HepG2 (cell line): ENCODE data around the gene TMPRSS15.

Source experiments
- CEBPB ChIP-seq: IDR thresholded peaks from 2 replicates; pipeline ENCODE4 v1.6.1; 2011; ENCODE audit warnings: low read depth, low read length, improper control_type of control experiment, borderline replicate concordance
- HNRNPLL ChIP-seq: fragments of 200-400 bp; formaldehyde crosslinking; IDR thresholded peaks from 2 replicates; pipeline ENCODE4 v1.6.1; 2017; ENCODE audit warnings: mild to moderate bottlenecking, low read depth, low read length; ENCODE audit not compliant: poor library complexity, severe bottlenecking
- POLR2AphosphoS5 ChIP-seq: IDR thresholded peaks from 2 replicates; pipeline ENCODE4 v1.6.1; 2012; ENCODE audit warnings: low read depth, low read length
- YY1 ChIP-seq: IDR thresholded peaks from 2 replicates; pipeline ENCODE4 v1.6.1; 2011; ENCODE audit warnings: low read length, low read depth, moderate library complexity, mild to moderate bottlenecking; ENCODE audit not compliant: insufficient read depth, insufficient replicate concordance
- ZNF317 ChIP-seq: sonication (generic); formaldehyde crosslinking; IDR thresholded peaks from 2 replicates; pipeline ENCODE4 v1.5.0; 2020; ENCODE audit warnings: mild to moderate bottlenecking, missing genetic modification reagents
- TF ChIP-seq, protein P1 (sequence below): sonication (generic); formaldehyde crosslinking; IDR thresholded peaks from 2 replicates; pipeline ENCODE4 v1.5.0; 2020; ENCODE audit warnings: mild to moderate bottlenecking, missing genetic modification reagents, moderate library complexity
- TF ChIP-seq, protein P2 (sequence below), 2 experiments: IDR thresholded peaks; 2 replicates each; pipeline ENCODE4 v1.6.1; 2011 to 2012; ENCODE audit warnings: low read length in 2 of 2, borderline replicate concordance in 1 of 2, low read depth in 1 of 2, mild to moderate bottlenecking in 1 of 2, moderate library complexity in 1 of 2

DNA sequence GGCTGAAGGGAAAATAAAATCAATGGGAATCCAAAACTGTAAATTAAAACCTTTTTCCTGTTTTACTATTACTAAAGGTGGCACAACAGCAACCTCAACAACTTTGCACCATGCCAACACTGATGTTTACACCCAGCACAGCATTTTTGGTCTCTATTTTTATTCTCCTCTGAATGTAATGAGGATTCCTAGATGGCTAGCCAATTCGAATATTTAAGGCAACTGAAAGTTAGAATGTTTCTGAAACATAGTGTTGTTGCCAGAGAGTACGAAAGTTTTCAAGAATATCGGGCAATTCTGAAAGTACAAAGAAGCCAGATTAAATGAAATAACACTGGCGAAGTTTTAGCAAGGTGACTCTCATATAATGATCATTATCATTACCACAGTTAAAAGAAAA is 118.2 kb downstream of the TMPRSS15 start:
- TF ChIP-seq HNRNPLL (no peak), POLR2AphosphoS5 (no peak), CEBPB (no peak), ZNF317 (no peak), YY1 (no peak)
- TF ChIP-seq, protein P1, sequence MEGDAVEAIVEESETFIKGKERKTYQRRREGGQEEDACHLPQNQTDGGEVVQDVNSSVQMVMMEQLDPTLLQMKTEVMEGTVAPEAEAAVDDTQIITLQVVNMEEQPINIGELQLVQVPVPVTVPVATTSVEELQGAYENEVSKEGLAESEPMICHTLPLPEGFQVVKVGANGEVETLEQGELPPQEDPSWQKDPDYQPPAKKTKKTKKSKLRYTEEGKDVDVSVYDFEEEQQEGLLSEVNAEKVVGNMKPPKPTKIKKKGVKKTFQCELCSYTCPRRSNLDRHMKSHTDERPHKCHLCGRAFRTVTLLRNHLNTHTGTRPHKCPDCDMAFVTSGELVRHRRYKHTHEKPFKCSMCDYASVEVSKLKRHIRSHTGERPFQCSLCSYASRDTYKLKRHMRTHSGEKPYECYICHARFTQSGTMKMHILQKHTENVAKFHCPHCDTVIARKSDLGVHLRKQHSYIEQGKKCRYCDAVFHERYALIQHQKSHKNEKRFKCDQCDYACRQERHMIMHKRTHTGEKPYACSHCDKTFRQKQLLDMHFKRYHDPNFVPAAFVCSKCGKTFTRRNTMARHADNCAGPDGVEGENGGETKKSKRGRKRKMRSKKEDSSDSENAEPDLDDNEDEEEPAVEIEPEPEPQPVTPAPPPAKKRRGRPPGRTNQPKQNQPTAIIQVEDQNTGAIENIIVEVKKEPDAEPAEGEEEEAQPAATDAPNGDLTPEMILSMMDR (CRISPR knock-in tag), result no peak
- TF ChIP-seq, protein P2, sequence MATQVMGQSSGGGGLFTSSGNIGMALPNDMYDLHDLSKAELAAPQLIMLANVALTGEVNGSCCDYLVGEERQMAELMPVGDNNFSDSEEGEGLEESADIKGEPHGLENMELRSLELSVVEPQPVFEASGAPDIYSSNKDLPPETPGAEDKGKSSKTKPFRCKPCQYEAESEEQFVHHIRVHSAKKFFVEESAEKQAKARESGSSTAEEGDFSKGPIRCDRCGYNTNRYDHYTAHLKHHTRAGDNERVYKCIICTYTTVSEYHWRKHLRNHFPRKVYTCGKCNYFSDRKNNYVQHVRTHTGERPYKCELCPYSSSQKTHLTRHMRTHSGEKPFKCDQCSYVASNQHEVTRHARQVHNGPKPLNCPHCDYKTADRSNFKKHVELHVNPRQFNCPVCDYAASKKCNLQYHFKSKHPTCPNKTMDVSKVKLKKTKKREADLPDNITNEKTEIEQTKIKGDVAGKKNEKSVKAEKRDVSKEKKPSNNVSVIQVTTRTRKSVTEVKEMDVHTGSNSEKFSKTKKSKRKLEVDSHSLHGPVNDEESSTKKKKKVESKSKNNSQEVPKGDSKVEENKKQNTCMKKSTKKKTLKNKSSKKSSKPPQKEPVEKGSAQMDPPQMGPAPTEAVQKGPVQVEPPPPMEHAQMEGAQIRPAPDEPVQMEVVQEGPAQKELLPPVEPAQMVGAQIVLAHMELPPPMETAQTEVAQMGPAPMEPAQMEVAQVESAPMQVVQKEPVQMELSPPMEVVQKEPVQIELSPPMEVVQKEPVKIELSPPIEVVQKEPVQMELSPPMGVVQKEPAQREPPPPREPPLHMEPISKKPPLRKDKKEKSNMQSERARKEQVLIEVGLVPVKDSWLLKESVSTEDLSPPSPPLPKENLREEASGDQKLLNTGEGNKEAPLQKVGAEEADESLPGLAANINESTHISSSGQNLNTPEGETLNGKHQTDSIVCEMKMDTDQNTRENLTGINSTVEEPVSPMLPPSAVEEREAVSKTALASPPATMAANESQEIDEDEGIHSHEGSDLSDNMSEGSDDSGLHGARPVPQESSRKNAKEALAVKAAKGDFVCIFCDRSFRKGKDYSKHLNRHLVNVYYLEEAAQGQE (IDR thresholded peaks at IDR 0.05; ENCODE audit: borderline replicate concordance in 1 of 2, low read depth in 1 of 2, low read length in 2 of 2), result no peak
